NCI-H2196 treated with DMSO at 0.1 percent for 48 hours (cell line): Measurements from ENCODE around the gene MIER2.
A peak's percentile ranks its signal among the peaks of the same experiment; 100 is the strongest.
"Not testable (repeated sequence)": the region's sequence is repeated elsewhere in the genome, so short reads cannot be mapped to it uniquely, and the experiment has no call there.

Source experiments
- DNase-seq: peaks from one replicate; lab custom pipeline; 2025; ENCODE audit not compliant: unreplicated experiment; lab: John Stamatoyannopoulos, UW

Gene MIER2

GRCh38 chr19:289651-290371, 54.8 kb downstream of the MIER2 start:
- DNase-seq = peak; percentile 78

- DNase-seq = no peak
Measured at GRCh38 chr19:288911-289310, 55.7 kb downstream of the MIER2 start.

- no peak for DNase-seq
Measured at GRCh38 chr19:287381-287871, 57.2 kb downstream of the MIER2 start.

- no peak for DNase-seq
Measured at GRCh38 chr19:283395-283794, 61.2 kb downstream of the MIER2 start.

GRCh38 chr19:282501-282900, 62.1 kb downstream of the MIER2 start:
- DNase-seq = no peak

GRCh38 chr19:281992-282391, 62.6 kb downstream of the MIER2 start:
- no peak for DNase-seq

GRCh38 chr19:281156-281853, 63.3 kb downstream of the MIER2 start:
- DNase-seq = no peak

GRCh38 chr19:280541-281009, 64.0 kb downstream of the MIER2 start:
- DNase-seq = peak; percentile 44

- no peak for DNase-seq
Measured at GRCh38 chr19:279656-280055, 64.9 kb downstream of the MIER2 start.

GRCh38 chr19:279231-279630, 65.4 kb downstream of the MIER2 start:
- no peak for DNase-seq

- DNase-seq = no peak
Measured at GRCh38 chr19:277581-278165, 66.9 kb downstream of the MIER2 start.

GRCh38 chr19:277131-277530, 67.5 kb downstream of the MIER2 start:
- no peak for DNase-seq

- DNase-seq = no peak
Measured at GRCh38 chr19:275958-276646, 68.5 kb downstream of the MIER2 start.

- DNase-seq = no peak
Measured at GRCh38 chr19:275000-275399, 69.6 kb downstream of the MIER2 start.

GRCh38 chr19:273393-273792, 71.2 kb downstream of the MIER2 start:
- DNase-seq = no peak

- no peak for DNase-seq
Measured at GRCh38 chr19:271856-272255, 72.7 kb downstream of the MIER2 start.

- not testable (repeated sequence) for DNase-seq
Measured at GRCh38 chr19:270766-271318, 73.8 kb downstream of the MIER2 start.

GRCh38 chr19:269241-269640, 75.4 kb downstream of the MIER2 start:
- no peak for DNase-seq

- no peak for DNase-seq
Measured at GRCh38 chr19:262125-262524, 82.5 kb downstream of the MIER2 start.

GRCh38 chr19:256804-257203, 87.8 kb downstream of the MIER2 start:
- DNase-seq = not testable (repeated sequence)
